Measurements from ENCODE around the gene SCRT2.
"Not testable (repeated sequence)": the region's sequence is repeated elsewhere in the genome, so short reads cannot be mapped to it uniquely, and the experiment has no call there.

Gene SCRT2

GRCh38 chr20:644692-645317, 30.8 kb downstream of the SCRT2 start:
- H3K27ac ChIP-seq (ENCODE audit: low read depth, low read length), result no peak overlapping the region
- TF ChIP-seq EZH2phosphoT487 (IDR thresholded peaks at IDR 0.05; ENCODE audit: borderline replicate concordance, low read length) (no peak), CTCF (IDR thresholded peaks at IDR 0.05; ENCODE audit: low read depth, low read length, poor library complexity, severe bottlenecking) (no peak)
- peaks cover 25% of the 10 kb centered on the region for H3K36me3 ChIP-seq (ENCODE audit: control insufficient read depth, low read length)
- H3K27me3 ChIP-seq (ENCODE audit: control insufficient read depth, low read length), result no peaks in the 10 kb centered on the region
- no peaks in the 10 kb centered on the region for H3K9me2 ChIP-seq (replicated peaks; ENCODE audit: control insufficient read depth, low read length)
- no peaks in the 10 kb centered on the region for H4K20me1 ChIP-seq (ENCODE audit: control insufficient read depth, insufficient read depth, low read depth, low read length)
- peaks cover 7% of the 10 kb centered on the region for H3K4me1 ChIP-seq (ENCODE audit: control insufficient read depth, low read length)
- H3K9me3 ChIP-seq (ENCODE audit: control insufficient read depth, insufficient read depth, low read length), result no peaks in the 10 kb centered on the region
- no peaks in the 10 kb centered on the region for H3K79me2 ChIP-seq (ENCODE audit: control insufficient read depth, low read length)
- peaks cover 4% of the 10 kb centered on the region; the same call in 1 of the 2 replicates for H3F3A ChIP-seq (ENCODE audit: control insufficient read depth, insufficient read depth)
- no peak overlapping the region for H3K4me3 ChIP-seq (ENCODE audit: low read length)
- no peak overlapping the region for H3K4me2 ChIP-seq (ENCODE audit: low read length)

- Histone ChIP-seq H3K79me2 (ENCODE audit: control insufficient read depth, low read length) (no peaks in the 10 kb centered on the region), H3K4me1 (ENCODE audit: control insufficient read depth, low read length) (peaks cover 7% of the 10 kb centered on the region), H3K27me3 (ENCODE audit: control insufficient read depth, low read length) (no peaks in the 10 kb centered on the region; the same call in 1 of the 2 replicates), H4K20me1 (ENCODE audit: control insufficient read depth, insufficient read depth, low read depth, low read length) (no peaks in the 10 kb centered on the region), H3K36me3 (ENCODE audit: control insufficient read depth, low read length) (peaks cover 10% of the 10 kb centered on the region), H3K27ac (ENCODE audit: low read depth, low read length) (no peak overlapping the region), H3F3A (ENCODE audit: control insufficient read depth, insufficient read depth) (peaks cover 4% of the 10 kb centered on the region; the same call in 1 of the 2 replicates), H3K9me2 (replicated peaks; ENCODE audit: control insufficient read depth, low read length) (no peaks in the 10 kb centered on the region), H3K4me2 (ENCODE audit: low read length) (no peak overlapping the region), H3K9me3 (ENCODE audit: control insufficient read depth, insufficient read depth, low read length) (no peaks in the 10 kb centered on the region), H3K4me3 (ENCODE audit: low read length) (no peak overlapping the region)
- TF ChIP-seq CTCF (IDR thresholded peaks at IDR 0.05; ENCODE audit: low read depth, low read length, poor library complexity, severe bottlenecking) (no peak), EZH2phosphoT487 (IDR thresholded peaks at IDR 0.05; ENCODE audit: borderline replicate concordance, low read length) (no peak)
These were observed 33.0 kb downstream of the SCRT2 start for GRCh38 chr20:642398-643174.

- H3K27ac ChIP-seq (ENCODE audit: low read depth, low read length); H3K4me2 ChIP-seq (ENCODE audit: low read length); H3K4me1 ChIP-seq (ENCODE audit: control insufficient read depth, low read length); H3K4me3 ChIP-seq (ENCODE audit: low read length); H3K36me3 ChIP-seq (ENCODE audit: control insufficient read depth, low read length); H4K20me1 ChIP-seq (ENCODE audit: control insufficient read depth, insufficient read depth, low read depth, low read length); H3K9me3 ChIP-seq (ENCODE audit: control insufficient read depth, insufficient read depth, low read length); H3K9me2 ChIP-seq (replicated peaks; ENCODE audit: control insufficient read depth, low read length); H3K27me3 ChIP-seq (ENCODE audit: control insufficient read depth, low read length); H3F3A ChIP-seq (ENCODE audit: control insufficient read depth, insufficient read depth); H3K79me2 ChIP-seq (ENCODE audit: control insufficient read depth, low read length): not testable (repeated sequence)
These were observed 33.6 kb downstream of the SCRT2 start for GRCh38 chr20:642013-642397.

- Histone ChIP-seq H3K9me3 (ENCODE audit: control insufficient read depth, insufficient read depth, low read length) (no peaks in the 10 kb centered on the region), H3K9me2 (replicated peaks; ENCODE audit: control insufficient read depth, low read length) (no peaks in the 10 kb centered on the region), H3K4me2 (ENCODE audit: low read length) (no peak overlapping the region), H3K27me3 (ENCODE audit: control insufficient read depth, low read length) (no peaks in the 10 kb centered on the region; the same call in 1 of the 2 replicates), H3K36me3 (ENCODE audit: control insufficient read depth, low read length) (no peaks in the 10 kb centered on the region), H4K20me1 (ENCODE audit: control insufficient read depth, insufficient read depth, low read depth, low read length) (no peaks in the 10 kb centered on the region), H3K4me1 (ENCODE audit: control insufficient read depth, low read length) (peaks cover 7% of the 10 kb centered on the region), H3F3A (ENCODE audit: control insufficient read depth, insufficient read depth) (peaks cover 4% of the 10 kb centered on the region; the same call in 1 of the 2 replicates), H3K27ac (ENCODE audit: low read depth, low read length) (no peak overlapping the region), H3K79me2 (ENCODE audit: control insufficient read depth, low read length) (no peaks in the 10 kb centered on the region), H3K4me3 (ENCODE audit: low read length) (no peak overlapping the region)
- TF ChIP-seq CTCF (IDR thresholded peaks at IDR 0.05; ENCODE audit: low read depth, low read length, poor library complexity, severe bottlenecking) (no peak), EZH2phosphoT487 (IDR thresholded peaks at IDR 0.05; ENCODE audit: borderline replicate concordance, low read length) (no peak)
These were observed 34.1 kb downstream of the SCRT2 start for GRCh38 chr20:641516-641875.
